Kidney (tissue), 14 donors: ENCODE results near the gene QSOX2. TPM values are rescaled to one million over a fixed set of nuclear protein-coding genes. Genes with fewer than 3 reads are reported as not detected.

ENCODE experiments used
- DNase-seq, 5 donors: peaks; one replicate each; pipeline ENCODE4 v3.0.0-alpha.2; 2013 to 2020
- FAIRE-seq: peaks from 2 replicates; lab custom pipeline; 2012; peaks lifted over from hg19 to GRCh38; lab: Jason Lieb, UNC
- H3K27ac ChIP-seq, 2 donors: one replicate each; pipeline ENCODE4 v1.7.0; 2013; ENCODE audit warnings: low read depth in 2 of 2, low read length in 2 of 2, inconsistent platforms in 1 of 2
- H3K27me3 ChIP-seq: one replicate; pipeline ENCODE4 v1.7.1; 2013; ENCODE audit warnings: low read length, inconsistent platforms; ENCODE audit not compliant: control insufficient read depth, insufficient read depth
- H3K36me3 ChIP-seq, 3 donors: one replicate each; pipeline versions ENCODE4 v1.7.0 to v1.7.1; 2013; ENCODE audit warnings: low read length in 3 of 3, control low read depth in 1 of 3, inconsistent platforms in 1 of 3; ENCODE audit not compliant: insufficient read depth in 3 of 3, control insufficient read depth in 2 of 3
- H3K4me1 ChIP-seq, 3 donors: one replicate each; pipeline versions ENCODE4 v1.7.0 to v1.7.1; 2013; ENCODE audit warnings: low read length in 3 of 3, inconsistent platforms in 1 of 3, low read depth in 1 of 3; ENCODE audit not compliant: control insufficient read depth in 2 of 3, insufficient read depth in 2 of 3
- H3K4me3 ChIP-seq, 3 donors: one replicate each; pipeline versions ENCODE4 v1.7.0 to v1.8.1; 2013; ENCODE audit warnings: low read length in 3 of 3, control low read depth in 1 of 3, inconsistent platforms in 1 of 3
- H3K9ac ChIP-seq, 3 donors: one replicate each; pipeline versions ENCODE4 v1.7.0 to v1.7.1; 2013; ENCODE audit warnings: low read length in 3 of 3, control low read depth in 1 of 3, inconsistent platforms in 1 of 3
- H3K9me3 ChIP-seq, 3 donors: one replicate each; pipeline versions ENCODE4 v1.7.0 to v1.7.1; 2013; ENCODE audit warnings: low read length in 3 of 3, control low read depth in 1 of 3, inconsistent platforms in 1 of 3; ENCODE audit not compliant: control insufficient read depth in 2 of 3, insufficient read depth in 1 of 3
- CTCF ChIP-seq: IDR thresholded peaks from 3 replicates; pipeline ENCODE4 v1.5.1; 2012; ENCODE audit warnings: mild to moderate bottlenecking, moderate library complexity, borderline replicate concordance; ENCODE audit not compliant: insufficient read depth; ENCODE audit errors: extremely low read depth
- intact Hi-C: fragments of 100-400 bp; cut with DNase I; formaldehyde crosslinking; loops from one replicate; pipeline ENCODE4 v1.11.1; 2022
- polyA plus RNA-seq: library from polyadenylated mRNA; stranded (reverse); fragments of 350-450 nt; fragmentation: Illumina TruSeq; extraction: RNeasy Lipid Tissue Mini Kit (QIAGEN cat#74804); gene quantifications from one replicate; pipeline ENCODE4 v1.2.3, GENCODE V29; 2014; ENCODE audit warnings: low read depth, low replicate concordance; ENCODE audit not compliant: insufficient read depth
- total RNA-seq: library from RNA; stranded (reverse); fragmentation: NEBNext Ultra II Directional; extraction: Animal tissue kit (Norgen Biotek cat#: 25700); gene quantifications from one replicate; pipeline ENCODE4 v1.2.1, GENCODE V29; 2021
- donor health status: control.
- donor health status: control.
- donor health status: control.
- donor health status: control.
- donor health status: control.
- donor health status: DM: yes; HTN: yes; CAD: no.
- donor health status: Normal renal cell carcinoma (clear cell type).

Gene QSOX2
- total and polyA plus RNA-seq, 2 donors from 2014 or later = 4.0 to 10.1 TPM

- Histone ChIP-seq H3K9me3 (no peaks in the 10 kb centered on the region), H3K4me1 (no peaks in the 10 kb centered on the region), H3K9ac (no peak overlapping the region), H3K27me3 (peaks cover 14% of the 10 kb centered on the region), H3K27ac (no peak overlapping the region), H3K36me3 (no peaks in the 10 kb centered on the region), H3K4me3 (no peak overlapping the region)
- DNase-seq (no peak), FAIRE-seq (no peak)
- intact Hi-C loops = no loop called here
- TF ChIP-seq CTCF = no peak
These were observed 58.4 kb downstream of the QSOX2 start for GRCh38 chr9:136187197-136187596.

- peaks cover 7% of the 10 kb centered on the region for H3K27me3 ChIP-seq
- no peak overlapping the region for H3K9ac ChIP-seq
- DNase-seq (no peak), FAIRE-seq (no peak)
- H3K9me3 ChIP-seq = no peaks in the 10 kb centered on the region
- H3K4me3 ChIP-seq = no peak overlapping the region
- no peak overlapping the region for H3K27ac ChIP-seq
- intact Hi-C loops = no loop called here
- TF ChIP-seq CTCF = no peak
- no peaks in the 10 kb centered on the region for H3K36me3 ChIP-seq
- H3K4me1 ChIP-seq = no peaks in the 10 kb centered on the region
These were observed 59.2 kb downstream of the QSOX2 start for GRCh38 chr9:136186386-136186785.

GRCh38 chr9:136185596-136186366, 59.8 kb downstream of the QSOX2 start:
- Histone ChIP-seq H3K36me3 (no peaks in the 10 kb centered on the region), H3K9me3 (no peaks in the 10 kb centered on the region), H3K4me3 (no peak overlapping the region), H3K27ac (no peak overlapping the region), H3K27me3 (peaks cover 1% of the 10 kb centered on the region), H3K4me1 (no peaks in the 10 kb centered on the region), H3K9ac (no peak overlapping the region)
- intact Hi-C loops = no loop called here
- DNase-seq (no peak), FAIRE-seq (no peak)
- no peak for TF ChIP-seq CTCF
